OCI-LY3 (cell line): ENCODE results near the gene SEMG2.

Experiments
- H2AFZ ChIP-seq: fragments of 200-600, 300-600 bp; shearing (Covaris generic); 2 replicates; pipeline ENCODE4 v1.6.0; 2014; ENCODE audit warnings: antibody characterized with exemption, low read depth, low read length
- H3K27ac ChIP-seq: fragments of 200-600, 300-600 bp; sonication (generic); 2 replicates; pipeline ENCODE4 v1.5.1; 2014; ENCODE audit warnings: mild to moderate bottlenecking, low read length, moderate library complexity, mixed read lengths
- H3K27me3 ChIP-seq: fragments of 200-600, 300-600 bp; sonication (generic); 2 replicates; pipeline ENCODE4 v1.6.1; 2014; ENCODE audit warnings: low read depth, low read length, mixed read lengths
- H3K36me3 ChIP-seq: fragments of 200-600, 300-600 bp; sonication (generic); replicated peaks from 2 replicates; pipeline ENCODE3; 2014; ENCODE audit warnings: low read depth, low read length, mixed read lengths
- H3K4me1 ChIP-seq: fragments of 300-600, 200-600 bp; sonication (generic); 2 replicates; pipeline ENCODE4 v1.6.1; 2014; ENCODE audit warnings: low read length, mixed read lengths
- H3K4me2 ChIP-seq: fragments of 200-600, 300-600 bp; sonication (generic); 2 replicates; pipeline ENCODE4 v1.6.1; 2014; ENCODE audit warnings: low read length, mixed read lengths
- H3K4me3 ChIP-seq: fragments of 300-600, 200-600 bp; sonication (generic); 2 replicates; pipeline ENCODE4 v1.5.1; 2014; ENCODE audit warnings: antibody characterized with exemption, mild to moderate bottlenecking, low read length, moderate library complexity
- H3K79me2 ChIP-seq: fragments of 300-600, 200-600 bp; shearing (Covaris generic); 2 replicates; pipeline ENCODE4 v1.6.1; 2014; ENCODE audit warnings: mild to moderate bottlenecking, low read length, mixed read lengths
- H3K9ac ChIP-seq: fragments of 300-600, 200-600 bp; shearing (Covaris generic); 2 replicates; pipeline ENCODE4 v1.6.0; 2014; ENCODE audit warnings: mild to moderate bottlenecking, low read length, moderate library complexity
- H3K9me3 ChIP-seq: fragments of 200-600, 300-600 bp; shearing (Covaris generic); 2 replicates; pipeline ENCODE4 v1.6.1; 2014; ENCODE audit warnings: low read length, mixed read lengths; ENCODE audit not compliant: insufficient read depth
- H4K20me1 ChIP-seq: fragments of 200-600, 300-600 bp; sonication (generic); 2 replicates; pipeline ENCODE4 v1.6.1; 2016; ENCODE audit warnings: low read length, mixed read lengths; ENCODE audit not compliant: insufficient read depth
- CTCF ChIP-seq: fragments of 200-600, 300-600 bp; sonication (generic); IDR thresholded peaks from 2 replicates; pipeline ENCODE4 v1.5.1; 2014; ENCODE audit warnings: antibody characterized with exemption, low read length, low read depth
- EZH2phosphoT487 ChIP-seq: fragments of 200-600 bp; shearing (Covaris generic); IDR thresholded peaks from 2 replicates; pipeline ENCODE4 v1.6.1; 2018; ENCODE audit warnings: antibody characterized with exemption, mixed run types, low read depth

The SEMG2 gene, protein sequence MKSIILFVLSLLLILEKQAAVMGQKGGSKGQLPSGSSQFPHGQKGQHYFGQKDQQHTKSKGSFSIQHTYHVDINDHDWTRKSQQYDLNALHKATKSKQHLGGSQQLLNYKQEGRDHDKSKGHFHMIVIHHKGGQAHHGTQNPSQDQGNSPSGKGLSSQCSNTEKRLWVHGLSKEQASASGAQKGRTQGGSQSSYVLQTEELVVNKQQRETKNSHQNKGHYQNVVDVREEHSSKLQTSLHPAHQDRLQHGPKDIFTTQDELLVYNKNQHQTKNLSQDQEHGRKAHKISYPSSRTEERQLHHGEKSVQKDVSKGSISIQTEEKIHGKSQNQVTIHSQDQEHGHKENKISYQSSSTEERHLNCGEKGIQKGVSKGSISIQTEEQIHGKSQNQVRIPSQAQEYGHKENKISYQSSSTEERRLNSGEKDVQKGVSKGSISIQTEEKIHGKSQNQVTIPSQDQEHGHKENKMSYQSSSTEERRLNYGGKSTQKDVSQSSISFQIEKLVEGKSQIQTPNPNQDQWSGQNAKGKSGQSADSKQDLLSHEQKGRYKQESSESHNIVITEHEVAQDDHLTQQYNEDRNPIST

DNA sequence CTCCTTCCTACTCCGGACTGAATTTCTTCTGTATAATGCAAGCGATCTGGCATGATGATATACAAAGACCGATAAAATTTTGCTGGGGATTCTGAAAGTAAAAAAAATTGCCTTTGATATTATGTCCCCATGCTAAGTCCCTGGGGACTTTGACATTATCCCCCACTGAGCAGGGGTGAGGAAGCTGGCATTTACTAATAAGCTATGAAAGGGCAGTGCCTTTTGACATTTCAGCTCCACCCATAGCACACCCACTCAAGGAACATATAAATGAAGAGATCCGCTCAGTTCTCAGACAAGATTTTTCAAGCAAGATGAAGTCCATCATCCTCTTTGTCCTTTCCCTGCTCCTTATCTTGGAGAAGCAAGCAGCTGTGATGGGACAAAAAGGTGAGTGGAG, at the start of gene SEMG2:
TSS of gene SEMG2 (plus strand) at position 298 of the 400 bp plus-strand sequence. CDS start at position 315, 17 bp downstream.
- TF ChIP-seq EZH2phosphoT487 (no peak), CTCF (no peak)
- no peaks in the 10 kb centered on the region for H3K4me1 ChIP-seq
- H2AFZ ChIP-seq, result no peak within 1 kb of the TSS
- H3K79me2 ChIP-seq, result no peaks in the 10 kb centered on the region
- H4K20me1 ChIP-seq, result no peaks in the 10 kb centered on the region
- H3K9me3 ChIP-seq, result 0 out of 2 replicates have a peak, but pooled peaks cover 3% of the 10 kb centered on the region
- H3K27ac ChIP-seq, result no peak within 1 kb of the TSS
- no peaks in the 10 kb centered on the region for H3K36me3 ChIP-seq
- no peak within 1 kb of the TSS for H3K9ac ChIP-seq
- no peak within 1 kb of the TSS for H3K4me2 ChIP-seq
- H3K27me3 ChIP-seq, result peaks cover 65% of the 10 kb centered on the region
- H3K4me3 ChIP-seq, result no peak within 1 kb of the TSS

- TF ChIP-seq CTCF (no peak), EZH2phosphoT487 (no peak)
- Histone ChIP-seq H4K20me1 (no peaks in the 10 kb centered on the region), H3K4me1 (no peaks in the 10 kb centered on the region), H3K9ac (no peak overlapping the region), H3K36me3 (no peaks in the 10 kb centered on the region), H3K9me3 (no peaks in the 10 kb centered on the region), H3K79me2 (no peaks in the 10 kb centered on the region), H3K27ac (no peak overlapping the region), H3K27me3 (peaks cover 41% of the 10 kb centered on the region), H2AFZ (no peak overlapping the region), H3K4me2 (no peak overlapping the region), H3K4me3 (no peak overlapping the region)
Observed at GRCh38 chr20:45173522-45173921, 47.7 kb upstream of the SEMG2 start.

GRCh38 chr20:45174434-45175364, 46.5 kb upstream of the SEMG2 start, which contains the start of gene PI3:
TSS of gene PI3 (plus strand) at chr20:45174902. CDS start at chr20:45174923, 21 bp downstream.
- H3K36me3 ChIP-seq, result no peaks in the 10 kb centered on the region
- no peak within 1 kb of the TSS for H3K9ac ChIP-seq
- H2AFZ ChIP-seq, result no peak within 1 kb of the TSS
- H3K4me1 ChIP-seq, result no peaks in the 10 kb centered on the region
- no peak for TF ChIP-seq EZH2phosphoT487
- TF ChIP-seq CTCF, result no peak
- H3K9me3 ChIP-seq, result no peaks in the 10 kb centered on the region
- H3K4me2 ChIP-seq, result no peak within 1 kb of the TSS
- H3K4me3 ChIP-seq, result no peak within 1 kb of the TSS
- H3K27ac ChIP-seq, result no peak within 1 kb of the TSS
- peaks cover 37% of the 10 kb centered on the region for H3K27me3 ChIP-seq
- H4K20me1 ChIP-seq, result no peaks in the 10 kb centered on the region
- H3K79me2 ChIP-seq, result no peaks in the 10 kb centered on the region
